ENCODE measurements around the gene SCGN. TPM values are rescaled to one million over a fixed set of nuclear protein-coding genes. Genes with fewer than 3 reads are reported as not detected.

Gene SCGN
- not detected for total RNA-seq

- peak; percentile 46 for ATAC-seq
These were observed at the start of gene SCGN for GRCh38 chr6:25652007-25652515. TSS of gene SCGN (plus strand) at chr6:25652215. CDS start at chr6:25652404, 189 bp downstream.

GRCh38 chr6:25602674-25602982 lies 49.4 kb upstream of the SCGN start:
- intact Hi-C loops (cut with DNase I): no loop called here
- DNase-seq (ENCODE audit: low spot score): no peak
- no peak for ATAC-seq

More at GRCh38 chr6:25652007-25652515, at the start of gene SCGN:
- peak; percentile 80 for DNase-seq (ENCODE audit: low spot score)
- intact Hi-C loops (cut with DNase I): no loop called here

GRCh38 chr6:25603251-25603650 lies 48.8 kb upstream of the SCGN start:
- DNase-seq (ENCODE audit: low spot score) (no peak), ATAC-seq (no peak)
- intact Hi-C loops (cut with DNase I): no loop called here

GRCh38 chr6:25606151-25606550 lies 45.9 kb upstream of the SCGN start:
- DNase-seq (ENCODE audit: low spot score) (no peak), ATAC-seq (no peak)
- intact Hi-C loops (cut with DNase I): no loop called here

GRCh38 chr6:25608558-25609174 lies 43.3 kb upstream of the SCGN start:
- DNase-seq (ENCODE audit: low spot score) (no peak), ATAC-seq (no peak)
- intact Hi-C loops (cut with DNase I): no loop called here

- DNase-seq (ENCODE audit: low spot score) (no peak), ATAC-seq (no peak)
- intact Hi-C loops (cut with DNase I): no loop called here
These were observed 39.3 kb upstream of the SCGN start for GRCh38 chr6:25612666-25613065.

- no peak for ATAC-seq
- intact Hi-C loops (cut with DNase I): no loop called here
- no peak for DNase-seq (ENCODE audit: low spot score)
These were observed 38.6 kb upstream of the SCGN start for GRCh38 chr6:25613415-25613814.

GRCh38 chr6:25614052-25614451 lies 38.0 kb upstream of the SCGN start:
- DNase-seq (ENCODE audit: low spot score): no peak
- ATAC-seq: no peak
- intact Hi-C loops (cut with DNase I): no loop called here

GRCh38 chr6:25615471-25615870 lies 36.5 kb upstream of the SCGN start:
- DNase-seq (ENCODE audit: low spot score): no peak
- ATAC-seq: no peak
- intact Hi-C loops (cut with DNase I): no loop called here

GRCh38 chr6:25617997-25618396 lies 34.0 kb upstream of the SCGN start:
- ATAC-seq: no peak
- intact Hi-C loops (cut with DNase I): no loop called here
- DNase-seq (ENCODE audit: low spot score): no peak

GRCh38 chr6:25619217-25619616 lies 32.8 kb upstream of the SCGN start:
- ATAC-seq: no peak
- no peak for DNase-seq (ENCODE audit: low spot score)
- intact Hi-C loops (cut with DNase I): no loop called here

GRCh38 chr6:25620391-25620790 lies 31.6 kb upstream of the SCGN start:
- no peak for ATAC-seq
- intact Hi-C loops (cut with DNase I): no loop called here
- no peak for DNase-seq (ENCODE audit: low spot score)

GRCh38 chr6:25623065-25623464 lies 28.9 kb upstream of the SCGN start:
- intact Hi-C loops (cut with DNase I): no loop called here
- ATAC-seq (no peak), DNase-seq (ENCODE audit: low spot score) (no peak)

GRCh38 chr6:25623879-25624278 lies 28.1 kb upstream of the SCGN start:
- no peak for ATAC-seq
- intact Hi-C loops (cut with DNase I): no loop called here
- DNase-seq (ENCODE audit: low spot score): no peak

GRCh38 chr6:25627001-25627400 lies 25.0 kb upstream of the SCGN start:
- DNase-seq (ENCODE audit: low spot score): no peak
- ATAC-seq: no peak
- intact Hi-C loops (cut with DNase I): no loop called here

- no peak for DNase-seq (ENCODE audit: low spot score)
- intact Hi-C loops (cut with DNase I): no loop called here
- ATAC-seq: no peak
These were observed 23.4 kb upstream of the SCGN start for GRCh38 chr6:25628471-25629197.

GRCh38 chr6:25629198-25629576 lies 22.8 kb upstream of the SCGN start:
- no peak for DNase-seq (ENCODE audit: low spot score)
- intact Hi-C loops (cut with DNase I): no loop called here
- no peak for ATAC-seq

- ATAC-seq (no peak), DNase-seq (ENCODE audit: low spot score) (no peak)
- intact Hi-C loops (cut with DNase I): no loop called here
These were observed 21.3 kb upstream of the SCGN start for GRCh38 chr6:25630508-25631278.

- intact Hi-C loops (cut with DNase I): no loop called here
- ATAC-seq: no peak
- no peak for DNase-seq (ENCODE audit: low spot score)
These were observed 16.1 kb upstream of the SCGN start for GRCh38 chr6:25635886-25636317.

- intact Hi-C loops (cut with DNase I): no loop called here
- DNase-seq (ENCODE audit: low spot score) (no peak), ATAC-seq (no peak)
These were observed 14.8 kb upstream of the SCGN start for GRCh38 chr6:25637211-25637610.

All from sciatic nerve (tissue), 2 donors.